ENCODE results near the gene INAVA.

INAVA gene

DNA sequence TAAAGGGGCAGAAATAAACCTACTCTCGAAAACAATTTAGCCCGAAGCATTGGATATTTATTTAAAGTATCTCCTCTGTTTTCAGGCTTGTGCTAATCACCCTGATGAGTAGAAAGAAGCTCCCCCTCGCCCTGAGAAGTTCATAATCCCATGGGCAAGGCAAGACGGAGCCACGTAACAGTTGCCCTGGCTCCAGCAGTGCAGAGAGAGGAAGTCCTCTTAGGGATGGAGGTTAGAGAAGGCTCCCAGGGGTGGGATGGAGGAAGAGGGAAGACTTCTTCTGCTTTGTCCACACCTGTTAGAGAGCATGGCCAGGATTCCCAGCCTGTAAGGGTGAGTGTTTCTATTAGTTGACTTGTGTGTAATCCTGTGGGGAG, 25.3 kb upstream of the INAVA start:
- Histone ChIP-seq H3K9me3 (ENCODE audit: insufficient read depth, low read length, severe bottlenecking) (no peaks in the 10 kb centered on the region), H3K79me2 (ENCODE audit: insufficient read depth, low read length) (no peaks in the 10 kb centered on the region), H3K36me3 (ENCODE audit: insufficient read depth, low read length) (no peaks in the 10 kb centered on the region), H2AFZ (ENCODE audit: low read depth, low read length) (no peak overlapping the region), H3K27me3 (ENCODE audit: insufficient read depth, low read length, poor library complexity) (peaks cover 5% of the 10 kb centered on the region), H3K27ac (ENCODE audit: low read length) (no peak overlapping the region), H3K4me2 (ENCODE audit: insufficient read depth, low read length) (no peak overlapping the region), H3K9ac (ENCODE audit: low read depth, low read length) (no peak overlapping the region), H3K4me3 (ENCODE audit: low read depth in 1 of 2, low read length in 2 of 2) (no peak overlapping the region), H4K20me1 (ENCODE audit: insufficient read depth, low read length) (no peaks in the 10 kb centered on the region), H3K4me1 (ENCODE audit: insufficient read depth, low read length) (no peaks in the 10 kb centered on the region)
- DNase-seq = no peak
- TF ChIP-seq, protein P1, sequence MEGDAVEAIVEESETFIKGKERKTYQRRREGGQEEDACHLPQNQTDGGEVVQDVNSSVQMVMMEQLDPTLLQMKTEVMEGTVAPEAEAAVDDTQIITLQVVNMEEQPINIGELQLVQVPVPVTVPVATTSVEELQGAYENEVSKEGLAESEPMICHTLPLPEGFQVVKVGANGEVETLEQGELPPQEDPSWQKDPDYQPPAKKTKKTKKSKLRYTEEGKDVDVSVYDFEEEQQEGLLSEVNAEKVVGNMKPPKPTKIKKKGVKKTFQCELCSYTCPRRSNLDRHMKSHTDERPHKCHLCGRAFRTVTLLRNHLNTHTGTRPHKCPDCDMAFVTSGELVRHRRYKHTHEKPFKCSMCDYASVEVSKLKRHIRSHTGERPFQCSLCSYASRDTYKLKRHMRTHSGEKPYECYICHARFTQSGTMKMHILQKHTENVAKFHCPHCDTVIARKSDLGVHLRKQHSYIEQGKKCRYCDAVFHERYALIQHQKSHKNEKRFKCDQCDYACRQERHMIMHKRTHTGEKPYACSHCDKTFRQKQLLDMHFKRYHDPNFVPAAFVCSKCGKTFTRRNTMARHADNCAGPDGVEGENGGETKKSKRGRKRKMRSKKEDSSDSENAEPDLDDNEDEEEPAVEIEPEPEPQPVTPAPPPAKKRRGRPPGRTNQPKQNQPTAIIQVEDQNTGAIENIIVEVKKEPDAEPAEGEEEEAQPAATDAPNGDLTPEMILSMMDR (IDR thresholded peaks at IDR 0.05; ENCODE audit: borderline replicate concordance, extremely low read depth, low read length, poor library complexity, severe bottlenecking) = no peak
- no peak for TF ChIP-seq EZH2 (IDR thresholded peaks at IDR 0.05; ENCODE audit: borderline replicate concordance, low read depth, low read length, severe bottlenecking)
- no peak for ATAC-seq (ENCODE audit: insufficient read depth, low read depth)

DNA sequence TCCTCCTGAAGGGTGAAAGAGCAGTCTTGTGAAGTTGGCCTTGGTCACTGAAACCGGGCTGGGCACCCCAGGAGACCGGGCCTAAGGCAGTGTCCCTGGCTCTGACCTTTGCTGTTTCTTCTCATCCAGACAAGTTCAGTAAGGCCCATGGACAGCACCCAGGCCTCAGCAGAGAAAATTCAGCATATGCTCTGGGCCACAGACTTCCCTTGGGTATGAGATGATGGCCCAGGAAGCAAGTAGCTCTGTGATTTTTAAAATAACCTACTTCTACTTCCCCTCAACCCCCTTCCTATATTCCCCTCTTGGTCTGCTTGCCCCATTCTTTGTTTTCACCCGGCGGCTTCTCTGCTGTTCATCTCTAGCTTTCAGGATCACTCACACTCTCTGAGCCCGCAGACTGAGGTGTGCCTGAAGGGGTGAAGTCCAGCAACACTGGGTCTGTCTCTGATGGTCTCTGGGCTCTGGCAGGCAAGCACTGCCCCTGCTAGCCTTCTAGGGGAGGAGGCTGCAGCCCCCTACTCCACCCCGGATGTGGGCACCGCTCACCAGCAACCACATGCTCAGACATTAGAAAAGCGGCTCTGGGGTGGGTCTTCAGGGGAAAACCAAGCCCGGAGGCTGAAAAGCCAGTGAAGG, 24.8 kb upstream of the INAVA start:
- DNase-seq (no peak), ATAC-seq (ENCODE audit: insufficient read depth, low read depth) (0 out of 3 replicates have a peak, but pooled peaks have one; percentile 37)
- no peaks in the 10 kb centered on the region for H3K4me1 ChIP-seq (ENCODE audit: insufficient read depth, low read length)
- no peak overlapping the region for H3K4me2 ChIP-seq (ENCODE audit: insufficient read depth, low read length)
- peaks cover 5% of the 10 kb centered on the region for H3K27me3 ChIP-seq (ENCODE audit: insufficient read depth, low read length, poor library complexity)
- H3K36me3 ChIP-seq (ENCODE audit: insufficient read depth, low read length) = no peaks in the 10 kb centered on the region
- H3K79me2 ChIP-seq (ENCODE audit: insufficient read depth, low read length) = no peaks in the 10 kb centered on the region
- TF ChIP-seq, protein P1 (IDR thresholded peaks at IDR 0.05; ENCODE audit: borderline replicate concordance, extremely low read depth, low read length, poor library complexity, severe bottlenecking) = no peak
- TF ChIP-seq EZH2 (IDR thresholded peaks at IDR 0.05; ENCODE audit: borderline replicate concordance, low read depth, low read length, severe bottlenecking) = no peak
- no peak overlapping the region for H2AFZ ChIP-seq (ENCODE audit: low read depth, low read length)
- H4K20me1 ChIP-seq (ENCODE audit: insufficient read depth, low read length) = no peaks in the 10 kb centered on the region
- H3K9me3 ChIP-seq (ENCODE audit: insufficient read depth, low read length, severe bottlenecking) = no peaks in the 10 kb centered on the region
- no peak overlapping the region for H3K9ac ChIP-seq (ENCODE audit: low read depth, low read length)
- H3K4me3 ChIP-seq (ENCODE audit: low read depth in 1 of 2, low read length in 2 of 2) = no peak overlapping the region
- H3K27ac ChIP-seq (ENCODE audit: low read length) = no peak overlapping the region

DNA sequence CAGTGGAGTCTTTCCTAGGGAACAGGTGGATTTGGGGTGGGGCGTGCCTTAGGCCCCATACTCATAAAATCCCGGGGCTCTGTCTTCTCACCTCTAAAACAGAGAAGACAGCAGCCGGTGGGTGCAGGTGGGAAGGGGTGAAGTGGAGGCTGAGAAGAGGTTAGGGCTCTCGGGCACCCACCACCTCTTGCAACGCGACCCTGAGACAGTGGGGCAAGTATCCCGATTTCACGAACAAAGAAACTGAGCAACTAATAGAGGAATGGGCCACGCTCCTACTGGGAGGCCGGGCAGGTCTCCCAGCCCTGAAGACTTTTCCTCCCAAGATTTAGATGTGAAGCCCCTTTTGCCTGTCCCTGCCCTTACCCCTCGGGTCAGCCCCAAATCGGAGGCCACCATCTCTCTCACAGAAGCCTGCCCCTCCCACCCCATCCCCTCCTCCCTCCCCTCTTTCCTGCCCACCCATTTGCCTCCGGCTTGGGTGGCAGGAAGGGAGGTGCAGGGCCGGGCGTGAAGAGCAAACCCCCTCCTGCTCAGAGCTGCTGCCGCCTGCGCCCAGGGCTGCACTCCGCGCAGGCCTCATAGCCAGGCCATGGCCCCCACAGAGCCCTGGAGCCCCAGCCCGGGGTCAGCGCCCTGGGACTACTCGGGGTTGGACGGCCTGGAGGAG, 22.1 kb upstream of the INAVA start, which contains the start of gene GPR25:
Gene GPR25 (plus strand): TSS at position 536 of the 670 bp plus-strand sequence. CDS start 57 bp downstream, at position 593.
- H3K4me2 ChIP-seq (ENCODE audit: insufficient read depth, low read length) = no peak within 1 kb of the TSS
- ATAC-seq (ENCODE audit: insufficient read depth, low read depth) (no peak), DNase-seq (no peak)
- no peak within 1 kb of the TSS for H3K4me3 ChIP-seq (ENCODE audit: low read depth in 1 of 2, low read length in 2 of 2)
- no peaks in the 10 kb centered on the region for H3K4me1 ChIP-seq (ENCODE audit: insufficient read depth, low read length)
- H3K36me3 ChIP-seq (ENCODE audit: insufficient read depth, low read length) = no peaks in the 10 kb centered on the region
- H4K20me1 ChIP-seq (ENCODE audit: insufficient read depth, low read length) = no peaks in the 10 kb centered on the region
- H3K9ac ChIP-seq (ENCODE audit: low read depth, low read length) = no peak within 1 kb of the TSS
- H3K9me3 ChIP-seq (ENCODE audit: insufficient read depth, low read length, severe bottlenecking) = no peaks in the 10 kb centered on the region
- no peak within 1 kb of the TSS for H3K27ac ChIP-seq (ENCODE audit: low read length)
- no peak within 1 kb of the TSS for H2AFZ ChIP-seq (ENCODE audit: low read depth, low read length)
- H3K27me3 ChIP-seq (ENCODE audit: insufficient read depth, low read length, poor library complexity) = peaks cover 1% of the 10 kb centered on the region
- no peaks in the 10 kb centered on the region for H3K79me2 ChIP-seq (ENCODE audit: insufficient read depth, low read length)
- TF ChIP-seq, protein P1 (IDR thresholded peaks at IDR 0.05; ENCODE audit: borderline replicate concordance, extremely low read depth, low read length, poor library complexity, severe bottlenecking) = no peak
- TF ChIP-seq EZH2 (IDR thresholded peaks at IDR 0.05; ENCODE audit: borderline replicate concordance, low read depth, low read length, severe bottlenecking) = no peak

Measured in DND-41 (cell line).